Stimulated activated CD4-positive, alpha-beta T cell treated with anti-CD3 and anti-CD28 coated beads, Interleukin-15, amount 100 ng/mL, for 1 hour (primary cell): Measurements from ENCODE around the gene PRR12.
A peak's percentile ranks its signal among the peaks of the same experiment; 100 is the strongest.

Experiments
- DNase-seq, 2 donors: peaks; one replicate each; pipeline ENCODE4 v3.0.0-alpha.2; 2020; ENCODE audit warnings: low read depth in 1 of 2, low spot score in 1 of 2

Gene PRR12, protein sequence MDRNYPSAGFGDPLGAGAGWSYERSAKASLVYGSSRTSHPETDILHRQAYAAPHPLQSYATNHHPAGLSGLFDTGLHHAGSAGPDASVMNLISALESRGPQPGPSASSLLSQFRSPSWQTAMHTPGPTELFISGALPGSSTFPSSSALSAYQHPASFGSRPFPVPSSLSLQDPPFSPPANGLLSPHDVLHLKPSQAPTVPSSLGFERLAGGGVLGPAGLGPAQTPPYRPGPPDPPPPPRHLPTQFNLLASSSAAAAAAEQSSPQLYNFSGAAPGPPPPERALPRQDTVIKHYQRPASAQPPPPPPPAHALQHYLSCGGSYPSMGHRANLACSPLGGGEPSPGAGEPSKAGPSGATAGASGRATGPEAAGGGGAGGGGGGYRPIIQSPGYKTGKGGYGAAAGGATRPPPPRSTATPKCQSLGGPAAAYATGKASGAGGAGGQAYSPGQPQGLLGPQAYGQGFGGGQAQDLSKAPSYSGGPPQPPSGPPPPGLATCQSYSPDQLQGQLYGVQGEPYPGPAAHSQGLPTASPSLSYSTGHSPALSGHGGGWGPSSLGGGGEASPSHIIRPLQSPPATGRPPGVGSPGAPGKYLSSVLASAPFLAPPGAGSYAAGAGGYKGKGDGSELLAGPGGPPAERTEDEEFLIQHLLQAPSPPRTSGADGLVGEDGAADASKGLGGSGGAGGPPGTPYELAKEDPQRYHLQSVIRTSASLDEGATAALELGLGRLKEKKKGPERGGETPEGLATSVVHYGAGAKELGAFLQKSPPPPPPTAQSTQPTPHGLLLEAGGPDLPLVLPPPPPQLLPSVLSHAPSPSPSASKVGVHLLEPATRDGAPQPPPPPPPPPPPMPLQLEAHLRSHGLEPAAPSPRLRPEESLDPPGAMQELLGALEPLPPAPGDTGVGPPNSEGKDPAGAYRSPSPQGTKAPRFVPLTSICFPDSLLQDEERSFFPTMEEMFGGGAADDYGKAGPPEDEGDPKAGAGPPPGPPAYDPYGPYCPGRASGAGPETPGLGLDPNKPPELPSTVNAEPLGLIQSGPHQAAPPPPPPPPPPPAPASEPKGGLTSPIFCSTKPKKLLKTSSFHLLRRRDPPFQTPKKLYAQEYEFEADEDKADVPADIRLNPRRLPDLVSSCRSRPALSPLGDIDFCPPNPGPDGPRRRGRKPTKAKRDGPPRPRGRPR (N-terminal part only)

DNA sequence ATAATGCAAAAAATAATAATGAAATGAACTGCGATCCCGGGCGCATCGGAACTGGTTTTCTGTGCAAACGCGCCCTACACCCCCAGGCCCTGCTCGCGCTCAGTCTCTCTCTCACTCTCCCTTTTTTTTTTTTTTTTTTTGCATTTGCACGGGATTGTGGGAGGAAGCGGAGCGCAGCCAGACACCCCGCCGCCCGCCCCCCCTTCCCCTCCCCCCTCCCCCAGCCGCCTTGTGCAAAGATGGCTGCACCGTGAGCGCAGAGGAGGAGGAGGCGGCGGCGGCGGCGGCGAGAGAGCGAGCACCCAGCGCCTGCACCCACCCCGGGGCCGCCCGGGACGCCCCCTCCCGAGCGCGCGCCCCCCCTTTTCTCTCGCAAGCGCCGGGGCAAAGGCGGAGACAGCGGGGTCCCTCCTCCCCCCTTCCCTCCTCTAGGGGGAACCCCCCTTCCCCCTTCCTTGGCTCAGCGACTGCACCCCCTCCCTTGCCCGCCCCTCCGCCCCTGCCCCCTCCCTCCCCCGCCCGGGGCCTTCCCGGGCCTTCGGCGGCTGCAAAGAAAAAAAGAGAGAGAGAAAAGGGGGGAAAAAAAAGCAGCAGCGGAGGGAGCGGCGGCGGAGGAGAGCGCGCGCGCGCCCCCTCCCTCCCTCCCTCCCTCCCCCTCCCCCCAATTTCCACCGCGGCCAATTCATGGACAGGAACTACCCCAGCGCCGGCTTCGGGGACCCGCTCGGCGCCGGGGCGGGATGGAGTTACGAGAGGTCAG lies at the start of gene PRR12:
Gene PRR12, plus strand, starts transcription at position 212 of the 760 bp plus-strand sequence. Its CDS starts 473 bp downstream, at position 685.
- DNase-seq, result peak; percentile 53 to 59

DNA sequence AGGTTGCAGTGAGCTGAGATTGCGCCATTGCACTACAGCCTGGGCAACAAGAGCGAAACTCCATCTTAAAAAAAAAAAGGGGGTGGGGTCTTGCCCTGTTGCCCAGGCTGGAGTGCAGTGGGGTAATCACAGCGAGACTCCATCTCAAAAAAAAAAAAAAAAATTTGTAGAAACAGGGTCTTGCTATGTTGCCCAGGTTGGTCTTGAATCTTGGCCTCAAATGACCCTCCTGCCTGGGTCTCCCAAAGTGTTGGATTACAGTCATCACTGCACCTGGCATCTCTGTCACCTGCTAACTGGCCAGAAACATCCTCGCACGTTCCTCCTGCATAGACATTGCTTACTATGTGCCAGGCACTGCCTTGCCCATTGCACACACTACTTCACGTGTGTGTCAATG lies 49.1 kb upstream of the PRR12 start:
- DNase-seq, result no peak

- no peak for DNase-seq
These were observed 48.5 kb upstream of the PRR12 start for GRCh38 chr19:49542446-49542845.

DNA sequence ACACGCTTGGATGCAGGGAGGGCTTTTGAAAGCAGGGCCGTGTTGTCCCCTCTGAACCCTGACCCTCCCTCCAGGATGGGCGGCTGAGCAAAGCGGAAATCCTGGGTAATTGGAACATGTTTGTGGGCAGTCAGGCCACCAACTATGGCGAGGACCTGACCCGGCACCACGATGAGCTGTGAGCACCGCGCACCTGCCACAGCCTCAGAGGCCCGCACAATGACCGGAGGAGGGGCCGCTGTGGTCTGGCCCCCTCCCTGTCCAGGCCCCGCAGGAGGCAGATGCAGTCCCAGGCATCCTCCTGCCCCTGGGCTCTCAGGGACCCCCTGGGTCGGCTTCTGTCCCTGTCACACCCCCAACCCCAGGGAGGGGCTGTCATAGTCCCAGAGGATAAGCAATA lies 48.0 kb upstream of the PRR12 start:
- DNase-seq, result no peak

- no peak for DNase-seq
These were observed 46.8 kb upstream of the PRR12 start for GRCh38 chr19:49544154-49544553.

- DNase-seq, result no peak
These were observed 44.0 kb upstream of the PRR12 start for GRCh38 chr19:49546825-49547565.

- DNase-seq, result no peak
These were observed 41.9 kb upstream of the PRR12 start for GRCh38 chr19:49549045-49549444.

DNA sequence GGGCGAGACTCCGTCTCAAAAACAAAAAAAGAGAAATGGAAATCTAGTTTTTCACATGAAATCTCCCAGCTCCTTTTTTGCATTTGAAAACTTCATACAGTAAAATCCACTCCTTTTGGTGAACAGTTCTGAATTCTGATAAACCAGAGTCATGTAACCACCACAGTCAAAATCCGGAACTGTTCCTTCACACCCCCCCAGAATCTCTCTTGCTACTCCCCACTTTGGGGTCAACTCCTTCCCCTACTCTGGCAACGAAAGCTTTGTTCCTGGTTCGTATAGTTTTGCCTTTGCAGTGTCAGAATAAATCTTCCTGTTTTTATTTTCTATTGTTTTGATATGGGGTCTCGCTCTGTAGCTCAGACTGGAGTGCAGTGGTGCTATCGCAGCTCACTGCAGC lies 39.5 kb upstream of the PRR12 start:
- no peak for DNase-seq

DNA sequence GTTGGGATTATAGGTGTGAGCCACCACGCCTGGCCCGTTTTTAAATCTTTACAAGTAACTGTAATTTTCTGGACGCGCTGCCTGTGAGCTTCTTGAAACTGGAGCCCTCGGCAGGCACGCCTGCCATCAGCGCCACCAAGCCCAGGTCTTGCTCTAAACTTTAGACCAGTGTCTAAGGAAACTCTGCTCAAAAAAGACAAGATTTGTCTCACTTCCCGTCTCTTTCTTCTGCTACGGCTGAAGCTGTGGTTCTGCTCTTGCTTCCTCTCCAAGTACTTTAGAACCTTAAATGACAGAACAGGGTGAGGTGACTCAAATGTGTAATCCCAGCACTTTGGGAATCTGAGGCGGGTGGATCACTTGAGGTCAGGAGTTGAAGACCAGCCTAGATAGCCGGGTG lies 38.2 kb upstream of the PRR12 start:
- no peak for DNase-seq

DNA sequence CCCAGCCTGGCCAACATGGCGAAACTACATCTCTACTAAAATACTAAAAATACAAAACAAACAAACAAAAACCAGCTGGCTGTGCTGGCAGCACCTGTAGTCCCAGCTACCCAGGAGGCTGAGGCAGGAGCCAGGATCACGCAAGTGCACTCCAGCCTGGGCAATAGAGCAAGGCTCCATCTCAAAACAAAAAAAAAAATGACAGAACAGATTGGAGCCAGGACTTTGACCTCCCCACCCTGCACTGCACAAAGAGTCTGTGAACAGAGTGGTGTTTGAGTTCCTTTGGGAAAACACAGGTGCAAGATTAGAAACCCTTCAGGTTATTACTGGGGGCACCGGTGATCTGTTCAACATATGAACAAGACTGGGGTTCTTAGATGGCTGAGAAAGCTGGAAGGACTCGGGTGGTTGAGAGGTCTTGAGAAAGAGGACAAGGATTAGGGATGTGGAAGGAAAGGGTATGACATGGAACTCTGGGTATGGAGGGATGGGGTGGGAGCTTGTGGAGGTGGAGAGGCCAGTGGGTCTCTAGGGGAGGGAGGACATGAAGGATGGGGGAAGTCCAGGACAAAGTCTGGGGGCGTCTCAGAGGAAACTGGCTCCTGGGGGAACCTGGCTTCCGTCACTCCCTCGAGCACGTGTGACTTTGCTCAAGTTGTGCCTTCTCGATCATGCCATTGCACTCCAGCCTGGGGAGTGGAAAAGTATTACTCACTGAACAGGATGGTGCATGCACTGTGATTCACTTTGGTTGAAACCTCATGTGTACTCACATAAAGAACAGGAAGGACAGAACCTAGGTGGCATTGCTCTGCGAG lies 37.3 kb upstream of the PRR12 start:
- DNase-seq, result no peak

DNA sequence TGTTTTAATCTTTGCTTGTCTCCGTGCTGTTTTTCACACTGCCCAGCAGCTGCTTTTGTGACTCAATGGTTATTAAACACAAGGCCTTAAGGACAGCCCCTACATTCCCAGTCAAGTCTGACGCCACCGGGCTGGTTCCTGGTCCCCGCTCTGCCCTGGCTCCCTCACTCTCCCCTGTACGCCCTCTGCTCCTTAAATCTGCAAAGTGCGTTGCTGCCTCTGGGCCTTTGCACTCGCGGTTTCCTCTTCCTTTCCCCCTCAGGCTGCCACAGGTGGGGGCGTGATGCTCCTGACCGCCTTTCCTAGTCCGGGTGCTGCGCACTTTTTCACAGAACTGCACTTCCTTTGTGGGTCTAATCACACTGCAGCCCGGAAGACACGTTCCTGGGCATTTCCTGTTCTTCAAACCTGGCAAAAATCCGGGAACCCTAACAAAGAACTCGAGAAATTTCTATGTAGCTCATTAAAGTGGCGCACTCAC lies 36.2 kb upstream of the PRR12 start:
- no peak for DNase-seq

- DNase-seq, result peak; percentile 63 to 68
These were observed 35.2 kb upstream of the PRR12 start for GRCh38 chr19:49555600-49556411.

DNA sequence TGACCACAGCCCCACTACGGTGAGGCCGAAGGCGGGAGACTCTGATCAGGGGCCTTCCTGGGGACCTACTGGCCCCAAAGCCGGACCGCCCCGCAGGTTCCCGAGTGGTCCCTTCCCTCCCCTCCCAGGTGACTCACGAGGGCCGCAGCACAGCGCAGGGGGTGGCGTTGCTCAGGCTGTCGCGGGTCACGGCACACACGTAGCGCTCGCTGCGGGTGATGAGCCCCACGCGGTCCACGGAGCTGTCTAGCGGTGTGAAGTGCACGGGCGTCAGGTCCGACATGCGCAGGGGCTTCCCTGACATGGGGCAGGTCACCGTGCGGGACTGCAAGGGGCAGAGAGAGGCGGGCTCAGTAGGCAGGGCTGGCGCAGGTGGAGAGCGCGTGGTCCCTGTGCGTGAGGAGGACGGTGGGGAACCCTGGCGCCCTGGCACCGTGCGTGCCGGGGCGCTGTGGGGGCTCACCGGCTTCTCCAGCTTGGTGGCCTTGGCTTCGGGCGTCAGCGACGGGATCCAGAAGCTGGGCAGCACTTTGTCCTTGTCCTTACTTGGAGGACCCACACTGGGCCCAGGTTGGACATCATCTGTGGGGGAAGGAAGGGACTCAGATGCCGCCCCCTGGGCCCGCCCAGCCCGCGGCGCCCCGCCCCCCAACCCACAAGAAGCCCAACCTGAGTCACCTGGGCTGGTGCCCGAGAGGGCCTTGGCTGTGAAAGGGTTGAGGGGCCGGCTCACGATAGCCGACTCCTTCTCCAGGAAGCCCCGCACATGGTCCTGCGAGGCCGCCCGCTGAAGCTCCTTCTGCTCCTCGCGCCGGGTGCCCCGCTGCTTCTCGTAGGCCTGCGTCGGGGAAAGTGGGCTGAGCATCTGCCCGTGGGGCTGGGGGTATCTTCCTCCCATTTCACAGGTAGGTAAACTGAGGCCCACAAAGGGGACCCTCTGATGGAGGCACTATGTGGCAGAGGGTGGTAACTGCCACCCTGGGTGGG lies 34.3 kb upstream of the PRR12 start:
- no peak for DNase-seq

DNA sequence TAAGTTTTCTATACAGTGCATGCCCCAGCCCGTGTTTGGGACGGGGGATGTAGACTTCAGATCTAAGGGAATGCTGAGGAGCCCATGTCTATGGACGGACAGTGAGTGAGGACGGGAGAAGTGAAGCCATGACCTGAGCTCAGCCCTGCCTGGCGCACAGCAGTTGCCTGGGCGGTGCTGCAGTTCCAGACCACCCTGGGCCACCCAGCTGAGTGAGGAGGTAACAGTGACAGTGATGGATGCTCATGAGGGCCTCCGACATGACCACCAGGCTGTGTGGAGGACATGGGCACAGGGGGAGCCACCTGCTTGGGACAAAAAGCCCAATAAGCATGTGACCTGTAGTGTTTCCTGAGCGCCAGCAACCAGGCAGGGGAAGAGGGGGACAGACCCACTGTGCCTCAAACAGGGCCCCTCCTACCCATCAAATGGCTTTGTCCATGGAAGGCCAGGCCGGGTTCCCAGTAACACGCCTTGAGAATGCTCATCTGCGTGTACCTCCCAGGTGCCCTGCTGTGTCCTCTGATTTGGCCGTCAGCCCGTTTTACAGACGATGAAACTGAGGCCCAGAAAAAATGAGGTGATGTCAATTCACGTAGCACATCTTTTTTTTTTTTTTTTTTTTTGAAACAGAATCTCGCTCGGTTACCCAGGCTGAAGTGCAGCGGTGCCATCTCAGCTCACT lies 33.2 kb upstream of the PRR12 start:
- no peak for DNase-seq

DNA sequence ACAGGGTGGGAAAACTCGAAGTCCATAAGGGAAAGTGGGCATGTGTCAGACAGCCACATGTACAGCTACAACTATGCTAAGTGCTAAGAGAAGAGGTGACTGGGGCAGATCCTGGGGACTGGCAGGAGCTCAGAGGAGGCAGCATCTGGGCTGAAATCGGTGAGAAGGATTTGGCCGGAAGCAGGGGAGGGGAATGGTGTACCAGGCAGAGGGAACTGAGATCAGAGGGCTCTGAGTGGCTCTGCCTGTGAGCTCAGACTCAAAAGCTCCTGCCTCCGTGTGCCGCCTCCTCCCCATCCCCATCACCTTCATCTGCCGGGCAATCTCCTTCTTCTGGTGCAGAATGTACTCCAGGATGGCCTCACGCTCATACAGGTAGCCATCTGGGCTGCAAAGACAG lies 32.4 kb upstream of the PRR12 start:
- DNase-seq, result no peak

DNA sequence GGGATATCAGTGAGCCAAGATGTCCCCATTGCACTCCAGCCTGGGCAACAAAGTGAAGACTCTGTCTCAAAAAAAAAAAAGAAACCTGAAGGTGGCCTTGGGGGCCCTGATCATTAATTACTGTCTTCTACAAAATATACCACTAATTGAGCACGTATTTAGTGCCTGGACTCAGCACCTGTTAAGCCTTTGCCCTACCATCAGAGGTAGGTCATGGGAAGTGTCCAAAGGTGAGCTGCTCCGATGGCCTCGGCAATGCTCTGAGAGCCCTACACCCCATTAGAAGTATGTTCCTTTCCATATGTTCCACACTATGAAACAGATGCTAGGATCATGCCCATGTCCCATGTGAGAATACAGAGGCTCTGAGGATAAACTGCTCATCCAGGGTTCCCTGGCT lies 31.5 kb upstream of the PRR12 start:
- DNase-seq, result no peak

DNA sequence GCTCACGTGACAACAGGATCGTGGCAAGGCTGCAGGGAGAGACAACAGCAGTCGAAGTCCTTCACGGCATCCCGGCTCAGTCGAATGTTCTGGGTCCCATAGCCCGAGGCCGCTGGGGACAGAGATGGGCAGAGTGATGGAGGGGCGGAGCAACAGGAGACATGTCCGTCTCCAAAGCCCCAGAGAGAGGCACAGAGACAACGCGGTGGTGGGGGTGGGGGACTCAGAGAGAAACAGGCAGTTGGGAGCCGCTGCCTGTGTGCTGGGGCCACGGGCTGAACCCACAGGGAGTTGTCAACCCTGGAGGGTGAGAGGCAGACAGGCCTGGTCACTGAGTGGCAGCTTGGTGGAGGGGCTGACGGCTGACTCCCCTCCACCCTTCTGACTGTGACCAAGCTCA lies 31.1 kb upstream of the PRR12 start:
- DNase-seq, result no peak
